Kidney (tissue), 14 donors: Measurements from ENCODE around the gene ZBTB43. TPM values are rescaled to one million over a fixed set of nuclear protein-coding genes. Genes with fewer than 3 reads are reported as not detected.

ENCODE experiments used
- DNase-seq, 5 donors: peaks; one replicate each; pipeline ENCODE4 v3.0.0-alpha.2; 2013 to 2020
- FAIRE-seq: peaks from 2 replicates; lab custom pipeline; 2012; peaks lifted over from hg19 to GRCh38; lab: Jason Lieb, UNC
- H3K27ac ChIP-seq, 2 donors: one replicate each; pipeline ENCODE4 v1.7.0; 2013; ENCODE audit warnings: low read depth in 2 of 2, low read length in 2 of 2, inconsistent platforms in 1 of 2
- H3K27me3 ChIP-seq: one replicate; pipeline ENCODE4 v1.7.1; 2013; ENCODE audit warnings: low read length, inconsistent platforms; ENCODE audit not compliant: control insufficient read depth, insufficient read depth
- H3K36me3 ChIP-seq, 3 donors: one replicate each; pipeline versions ENCODE4 v1.7.0 to v1.7.1; 2013; ENCODE audit warnings: low read length in 3 of 3, control low read depth in 1 of 3, inconsistent platforms in 1 of 3; ENCODE audit not compliant: insufficient read depth in 3 of 3, control insufficient read depth in 2 of 3
- H3K4me1 ChIP-seq, 3 donors: one replicate each; pipeline versions ENCODE4 v1.7.0 to v1.7.1; 2013; ENCODE audit warnings: low read length in 3 of 3, inconsistent platforms in 1 of 3, low read depth in 1 of 3; ENCODE audit not compliant: control insufficient read depth in 2 of 3, insufficient read depth in 2 of 3
- H3K4me3 ChIP-seq, 3 donors: one replicate each; pipeline versions ENCODE4 v1.7.0 to v1.8.1; 2013; ENCODE audit warnings: low read length in 3 of 3, control low read depth in 1 of 3, inconsistent platforms in 1 of 3
- H3K9ac ChIP-seq, 3 donors: one replicate each; pipeline versions ENCODE4 v1.7.0 to v1.7.1; 2013; ENCODE audit warnings: low read length in 3 of 3, control low read depth in 1 of 3, inconsistent platforms in 1 of 3
- H3K9me3 ChIP-seq, 3 donors: one replicate each; pipeline versions ENCODE4 v1.7.0 to v1.7.1; 2013; ENCODE audit warnings: low read length in 3 of 3, control low read depth in 1 of 3, inconsistent platforms in 1 of 3; ENCODE audit not compliant: control insufficient read depth in 2 of 3, insufficient read depth in 1 of 3
- CTCF ChIP-seq: IDR thresholded peaks from 3 replicates; pipeline ENCODE4 v1.5.1; 2012; ENCODE audit warnings: mild to moderate bottlenecking, moderate library complexity, borderline replicate concordance; ENCODE audit not compliant: insufficient read depth; ENCODE audit errors: extremely low read depth
- intact Hi-C: fragments of 100-400 bp; cut with DNase I; formaldehyde crosslinking; loops from one replicate; pipeline ENCODE4 v1.11.1; 2022
- polyA plus RNA-seq: library from polyadenylated mRNA; stranded (reverse); fragments of 350-450 nt; fragmentation: Illumina TruSeq; extraction: RNeasy Lipid Tissue Mini Kit (QIAGEN cat#74804); gene quantifications from one replicate; pipeline ENCODE4 v1.2.3, GENCODE V29; 2014; ENCODE audit warnings: low read depth, low replicate concordance; ENCODE audit not compliant: insufficient read depth
- total RNA-seq: library from RNA; stranded (reverse); fragmentation: NEBNext Ultra II Directional; extraction: Animal tissue kit (Norgen Biotek cat#: 25700); gene quantifications from one replicate; pipeline ENCODE4 v1.2.1, GENCODE V29; 2021
- donor health status: control.
- donor health status: control.
- donor health status: control.
- donor health status: control.
- donor health status: control.
- donor health status: DM: yes; HTN: yes; CAD: no.
- donor health status: Normal renal cell carcinoma (clear cell type).

Gene ZBTB43
- total and polyA plus RNA-seq, 2 donors from 2014 or later = 6.6 to 18.8 TPM

GRCh38 chr9:126885131-126885641 is 80.3 kb downstream of the ZBTB43 start:
- intact Hi-C loops = no loop called here
- H3K36me3 ChIP-seq = peaks cover 2 to 12% (median 8%) of the 10 kb centered on the region in 3 donors
- no peak overlapping the region for H3K9ac ChIP-seq
- H3K27ac ChIP-seq = no peak overlapping the region
- H3K27me3 ChIP-seq = no peaks in the 10 kb centered on the region
- TF ChIP-seq CTCF = no peak
- no peak for FAIRE-seq
- H3K4me1 ChIP-seq = peaks cover 0 to 10% (median 6%) of the 10 kb centered on the region in 3 donors
- H3K4me3 ChIP-seq = no peak overlapping the region
- H3K9me3 ChIP-seq = no peaks in the 10 kb centered on the region
- peak in 3 of 5 donors; percentile 25 to 55 (median 29) for DNase-seq

- Histone ChIP-seq H3K27ac (no peak overlapping the region), H3K27me3 (no peaks in the 10 kb centered on the region), H3K9me3 (no peaks in the 10 kb centered on the region), H3K4me1 (peaks cover 0 to 10% (median 6%) of the 10 kb centered on the region in 3 donors), H3K9ac (no peak overlapping the region), H3K36me3 (peaks cover 0 to 5% (median 4%) of the 10 kb centered on the region in 3 donors), H3K4me3 (no peak overlapping the region)
- TF ChIP-seq CTCF = no peak
- intact Hi-C loops = no loop called here
- DNase-seq (peak; percentile 47 to 65 (median 59)), FAIRE-seq (no peak)
Observed at GRCh38 chr9:126886034-126886822, 81.4 kb downstream of the ZBTB43 start.

GRCh38 chr9:126886897-126887296 is 82.1 kb downstream of the ZBTB43 start:
- no peak for DNase-seq
- no peaks in the 10 kb centered on the region for H3K27me3 ChIP-seq
- no peak overlapping the region for H3K27ac ChIP-seq
- no peak overlapping the region for H3K9ac ChIP-seq
- TF ChIP-seq CTCF = no peak
- no peak overlapping the region for H3K4me3 ChIP-seq
- H3K9me3 ChIP-seq = no peaks in the 10 kb centered on the region
- peaks cover 0 to 10% (median 6%) of the 10 kb centered on the region in 3 donors for H3K4me1 ChIP-seq
- FAIRE-seq = no peak
- intact Hi-C loops = no loop called here
- H3K36me3 ChIP-seq = peaks cover 0 to 4% (median 0%) of the 10 kb centered on the region in 3 donors

Other genes starting within 250 kb of the ZBTB43 start
- gene LMX1B, start 191.1 kb upstream of the ZBTB43 start, total RNA-seq = 0.57 TPM
- gene LMX1B, start 191.1 kb upstream of the ZBTB43 start, polyA plus RNA-seq = 2.6 TPM
- gene ZBTB34, start 55.6 kb downstream of the ZBTB43 start, total RNA-seq = 12.5 TPM
- 2.5 TPM for gene ZBTB34, start 55.6 kb downstream of the ZBTB43 start, polyA plus RNA-seq
- gene RALGPS1, start 109.7 kb downstream of the ZBTB43 start, total RNA-seq = 25.2 TPM
- 9.4 TPM for gene RALGPS1, start 109.7 kb downstream of the ZBTB43 start, polyA plus RNA-seq